Activated naive CD8-positive, alpha-beta T cell treated with anti-CD3 and anti-CD28 coated beads, Interleukin-2, amount 50 U/mL, for 24 hours (primary cell): ENCODE results near the gene ELMO1.

Source experiments
- ATAC-seq: fragments of 150-1000 bp; cut with Tn5 transposase; one replicate; pipeline ENCODE4 v1.10.0; 2021
- DNase-seq: peaks from one replicate; pipeline ENCODE4 v3.0.0; 2021
- H3K27ac Mint-ChIP-seq: one replicate; pipeline ENCODE4 v1.8.0; 2021; ENCODE audit warnings: mild to moderate bottlenecking, mixed read lengths
- H3K27me3 Mint-ChIP-seq: one replicate; pipeline ENCODE4 v1.8.0; 2021; ENCODE audit warnings: mixed read lengths
- H3K36me3 Mint-ChIP-seq: one replicate; pipeline ENCODE4 v1.8.0; 2021; ENCODE audit warnings: low read depth, mixed read lengths
- H3K4me1 Mint-ChIP-seq: one replicate; pipeline ENCODE4 v1.8.0; 2021; ENCODE audit warnings: mixed read lengths
- H3K4me3 Mint-ChIP-seq: one replicate; pipeline ENCODE4 v1.8.0; 2021; ENCODE audit warnings: mild to moderate bottlenecking, moderate library complexity, mixed read lengths
- H3K9me3 Mint-ChIP-seq: one replicate; pipeline ENCODE4 v1.8.0; 2021; ENCODE audit warnings: mixed read lengths

The ELMO1 gene

DNA sequence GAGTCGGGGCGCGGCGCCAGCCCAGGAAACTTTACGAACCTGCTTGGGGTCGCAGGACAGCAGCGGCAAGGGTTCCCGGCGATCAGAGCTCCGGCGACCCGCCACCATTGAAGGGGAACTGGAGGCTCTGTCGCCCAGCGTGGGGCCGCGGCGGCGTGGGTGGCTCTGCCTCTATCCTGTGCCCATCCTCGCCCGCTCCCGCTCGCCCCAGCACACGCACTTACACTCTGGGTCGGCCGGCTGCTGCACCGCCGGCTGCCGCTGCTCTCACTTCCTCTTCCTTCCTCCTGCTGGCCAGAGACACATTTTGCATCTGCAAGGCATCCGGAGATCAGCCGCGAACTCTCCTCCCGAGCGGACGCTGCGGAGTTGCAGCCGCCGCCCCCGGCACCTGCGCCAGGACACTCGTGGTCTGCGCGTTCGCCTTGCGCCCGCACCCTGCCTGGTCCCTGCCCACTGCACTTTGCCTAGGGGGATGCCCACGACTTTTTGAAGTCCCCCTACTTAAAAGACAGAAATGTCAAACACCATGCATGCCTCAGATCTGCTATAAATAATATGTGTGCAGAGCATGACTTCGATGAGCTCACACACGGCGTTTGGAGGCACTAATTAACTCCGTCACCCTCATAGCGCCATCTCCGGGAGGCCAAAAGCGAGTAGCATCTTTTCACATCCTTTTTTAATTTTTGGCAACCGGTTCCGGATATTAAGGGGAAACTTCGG lies at the start of gene ELMO1:
TSS of gene ELMO1 (minus strand) at position 229 of the 726 bp plus-strand sequence. CDS start 106,174 bp downstream, outside the sequence.
- Mint-ChIP-seq H3K4me3 (peak within 1 kb of the TSS; percentile 97), H3K4me1 (peaks cover 49% of the 10 kb centered on the region), H3K9me3 (no peaks in the 10 kb centered on the region), H3K36me3 (peaks cover 14% of the 10 kb centered on the region), H3K27me3 (no peaks in the 10 kb centered on the region), H3K27ac (peak within 1 kb of the TSS; percentile 98)
- DNase-seq (peak; percentile 76), ATAC-seq (peak; percentile 83)

DNA sequence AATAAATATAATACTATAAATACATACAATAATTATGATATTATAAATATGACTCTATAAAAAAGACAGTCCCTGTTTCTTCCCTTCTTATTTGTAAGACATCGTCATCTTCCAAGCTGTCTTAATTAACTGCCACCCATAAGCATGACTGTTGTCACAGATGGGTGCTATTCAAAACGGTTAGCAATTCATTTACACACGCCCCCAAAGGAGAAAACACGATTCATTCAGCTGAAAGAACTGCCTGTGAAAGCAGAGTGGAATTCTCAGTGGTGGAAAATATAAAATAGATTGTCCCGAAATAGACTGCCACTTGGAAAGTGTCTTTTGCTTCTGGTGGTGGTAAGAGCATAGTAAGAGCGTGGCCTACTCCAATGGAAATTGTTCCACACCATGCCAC lies 48.9 kb upstream of the ELMO1 start:
- Mint-ChIP-seq H3K4me1 (peaks cover 10% of the 10 kb centered on the region), H3K36me3 (no peaks in the 10 kb centered on the region), H3K27me3 (no peaks in the 10 kb centered on the region), H3K9me3 (no peaks in the 10 kb centered on the region), H3K4me3 (no peak overlapping the region), H3K27ac (no peak overlapping the region)
- ATAC-seq: no peak
- no peak for DNase-seq

DNA sequence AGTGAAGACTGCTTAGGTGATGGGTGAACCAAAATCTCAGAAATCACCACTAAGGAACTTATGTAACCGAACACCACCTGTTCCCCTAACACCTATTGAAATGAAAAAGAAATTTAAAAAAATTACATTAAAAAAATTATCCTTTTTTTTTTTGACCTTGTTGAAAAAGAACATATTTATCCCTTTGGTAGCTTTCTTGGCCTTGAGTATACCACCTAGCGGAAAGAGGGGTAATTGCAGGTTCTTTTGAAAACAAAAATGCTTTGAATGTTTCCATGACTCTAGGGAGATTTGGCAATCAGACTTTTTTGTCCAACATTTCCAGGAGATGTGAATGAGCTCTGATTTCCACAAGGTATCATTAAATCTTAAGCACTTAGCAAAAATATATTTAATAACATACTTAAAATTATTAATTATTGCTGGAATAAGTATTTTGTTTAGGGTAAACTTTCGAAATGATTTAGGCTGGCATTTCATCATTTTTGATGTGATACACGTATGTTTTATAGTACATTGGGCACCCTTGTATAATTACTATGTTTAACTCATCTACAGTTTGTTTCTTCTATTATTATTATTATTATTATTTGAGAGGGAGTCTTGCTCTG lies 47.0 kb upstream of the ELMO1 start:
- ATAC-seq (no peak), DNase-seq (no peak)
- no peak overlapping the region for H3K4me3 Mint-ChIP-seq

DNA sequence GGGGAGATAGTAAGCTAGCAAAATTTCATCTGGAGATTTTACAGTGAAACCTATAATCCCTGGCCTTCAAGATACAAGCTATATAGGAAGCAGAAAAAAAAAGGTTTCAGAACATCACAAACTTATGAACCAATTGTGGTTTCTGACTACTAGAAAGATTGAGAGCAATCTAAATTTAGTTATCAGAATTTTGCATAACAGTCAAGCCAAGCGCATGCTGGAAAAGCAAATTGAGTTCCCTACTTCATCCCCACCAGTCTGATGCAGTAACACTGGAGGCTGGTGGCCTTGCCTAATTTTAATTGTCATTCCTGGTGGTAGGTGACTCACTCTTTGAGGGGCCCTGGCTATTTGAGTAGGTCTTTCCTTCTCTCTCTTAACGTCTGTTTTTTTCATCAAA lies 46.3 kb upstream of the ELMO1 start:
- peaks cover 10% of the 10 kb centered on the region for H3K4me1 Mint-ChIP-seq
- H3K27ac Mint-ChIP-seq: no peak overlapping the region
- ATAC-seq: no peak
- no peak for DNase-seq
- H3K36me3 Mint-ChIP-seq: no peaks in the 10 kb centered on the region
- H3K9me3 Mint-ChIP-seq: no peaks in the 10 kb centered on the region
- no peaks in the 10 kb centered on the region for H3K27me3 Mint-ChIP-seq
- H3K4me3 Mint-ChIP-seq: no peak overlapping the region

More for the DNA sequence above, 47.0 kb upstream of the ELMO1 start:
- H3K36me3 Mint-ChIP-seq: no peaks in the 10 kb centered on the region
- H3K27ac Mint-ChIP-seq: no peak overlapping the region
- peaks cover 10% of the 10 kb centered on the region for H3K4me1 Mint-ChIP-seq
- no peaks in the 10 kb centered on the region for H3K9me3 Mint-ChIP-seq
- H3K27me3 Mint-ChIP-seq: no peaks in the 10 kb centered on the region

- H3K4me1 Mint-ChIP-seq: peaks cover 10% of the 10 kb centered on the region
- ATAC-seq (no peak), DNase-seq (no peak)
- no peaks in the 10 kb centered on the region for H3K36me3 Mint-ChIP-seq
- H3K27ac Mint-ChIP-seq: no peak overlapping the region
- no peak overlapping the region for H3K4me3 Mint-ChIP-seq
- H3K9me3 Mint-ChIP-seq: no peaks in the 10 kb centered on the region
- no peaks in the 10 kb centered on the region for H3K27me3 Mint-ChIP-seq
These were observed 45.1 kb upstream of the ELMO1 start for GRCh38 chr7:37493810-37494209.

GRCh38 chr7:37493123-37493522 lies 44.5 kb upstream of the ELMO1 start:
- H3K27me3 Mint-ChIP-seq: no peaks in the 10 kb centered on the region
- no peaks in the 10 kb centered on the region for H3K36me3 Mint-ChIP-seq
- H3K9me3 Mint-ChIP-seq: peaks cover 4% of the 10 kb centered on the region
- ATAC-seq (no peak), DNase-seq (no peak)
- no peak overlapping the region for H3K4me3 Mint-ChIP-seq
- H3K4me1 Mint-ChIP-seq: peaks cover 10% of the 10 kb centered on the region
- H3K27ac Mint-ChIP-seq: no peak overlapping the region

DNA sequence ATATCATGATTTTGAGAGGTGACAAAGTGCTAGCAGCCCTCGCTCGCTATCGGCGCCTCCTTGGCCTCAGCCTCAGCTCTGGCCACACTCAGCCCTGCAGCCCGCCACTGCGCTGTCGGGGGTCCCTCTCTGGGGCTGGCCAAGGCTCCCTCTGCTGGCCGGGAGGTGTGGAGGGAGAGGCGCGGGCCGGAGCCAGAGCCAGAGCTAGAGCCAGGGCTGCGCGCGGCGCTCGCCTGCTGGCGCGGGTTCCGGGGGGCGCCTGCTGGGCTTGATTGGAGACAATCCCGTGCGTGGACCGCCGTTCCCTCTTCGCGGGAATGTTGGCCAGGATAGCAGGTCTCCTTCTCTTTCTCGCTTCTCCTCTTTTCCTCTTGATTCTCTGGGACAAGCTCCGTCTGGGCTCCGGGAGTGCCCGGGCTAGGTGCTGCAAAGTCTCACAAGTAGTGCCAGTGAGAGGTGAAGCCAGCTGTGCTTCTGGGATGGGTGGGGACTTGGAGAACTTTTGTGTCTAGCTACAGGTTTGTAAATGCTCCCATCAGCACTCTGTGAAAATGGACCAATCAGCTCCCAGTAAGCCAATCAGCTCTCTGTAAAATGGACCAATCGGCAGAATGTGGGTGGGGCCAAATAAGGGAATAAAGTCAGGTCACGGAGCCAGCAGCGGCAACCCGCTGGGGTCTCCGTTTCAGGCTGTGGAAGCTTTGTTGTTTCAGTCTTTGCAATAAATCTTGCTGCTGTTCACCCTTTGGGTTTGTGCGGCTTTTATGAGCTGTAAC lies 43.4 kb upstream of the ELMO1 start:
- no peaks in the 10 kb centered on the region for H3K27me3 Mint-ChIP-seq
- H3K4me1 Mint-ChIP-seq: peaks cover 10% of the 10 kb centered on the region
- peaks cover 4% of the 10 kb centered on the region for H3K9me3 Mint-ChIP-seq
- H3K36me3 Mint-ChIP-seq: no peaks in the 10 kb centered on the region
- no peak for ATAC-seq
- DNase-seq: no peak
- no peak overlapping the region for H3K27ac Mint-ChIP-seq
- H3K4me3 Mint-ChIP-seq: no peak overlapping the region

DNA sequence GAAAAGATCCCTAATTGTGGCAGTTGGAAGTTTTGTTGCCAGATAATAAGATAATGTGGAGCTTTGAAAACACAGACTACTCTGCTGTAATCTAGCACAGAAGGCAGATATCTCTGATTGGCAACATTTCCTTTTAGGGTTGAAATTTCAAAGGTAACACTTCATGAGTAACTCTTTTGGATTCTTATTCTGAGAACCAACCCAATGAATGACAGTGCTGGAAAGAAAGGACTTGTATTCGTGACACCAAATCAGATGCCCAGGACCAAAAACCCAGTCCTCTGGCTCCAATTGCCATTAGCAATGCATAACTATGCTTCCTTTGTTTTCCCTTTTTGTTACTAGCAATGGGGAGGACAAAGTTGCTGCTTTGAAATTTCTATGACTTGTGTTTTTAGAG lies 41.0 kb upstream of the ELMO1 start:
- Mint-ChIP-seq H3K9me3 (peaks cover 8% of the 10 kb centered on the region), H3K36me3 (no peaks in the 10 kb centered on the region), H3K4me3 (no peak overlapping the region), H3K27ac (no peak overlapping the region), H3K4me1 (peaks cover 3% of the 10 kb centered on the region), H3K27me3 (peaks cover 4% of the 10 kb centered on the region)
- DNase-seq (no peak), ATAC-seq (no peak)

DNA sequence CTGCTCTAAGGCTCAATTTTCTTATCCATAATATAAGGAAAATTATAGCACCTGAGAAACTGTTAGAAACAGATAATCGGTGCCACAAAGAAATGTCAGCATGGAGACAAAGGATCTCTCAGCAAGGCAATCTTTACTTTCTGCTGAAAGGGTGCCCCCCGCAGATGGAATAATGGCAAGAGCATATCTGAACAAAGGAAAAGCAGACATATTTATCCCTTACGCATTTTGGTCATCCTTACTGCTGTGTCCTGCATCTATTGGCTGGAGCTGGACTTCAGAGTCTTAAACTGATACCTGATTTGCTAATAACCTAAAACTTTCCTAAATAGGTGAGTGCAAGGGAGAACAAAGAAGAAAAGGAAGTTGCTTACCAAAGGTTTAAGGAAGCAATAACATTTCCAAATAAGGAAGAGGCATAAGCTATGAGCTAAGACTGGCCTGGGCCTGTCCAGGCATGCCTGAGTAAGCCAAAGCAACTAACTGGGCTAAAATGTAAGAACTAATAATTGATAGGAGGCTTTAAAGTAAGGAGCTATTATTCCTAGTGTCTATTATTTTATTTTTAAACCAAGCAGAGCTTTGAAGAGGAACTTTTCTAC lies 39.6 kb upstream of the ELMO1 start:
- Mint-ChIP-seq H3K4me1 (no peaks in the 10 kb centered on the region), H3K27me3 (peaks cover 6% of the 10 kb centered on the region), H3K36me3 (no peaks in the 10 kb centered on the region), H3K4me3 (no peak overlapping the region), H3K27ac (no peak overlapping the region), H3K9me3 (peaks cover 8% of the 10 kb centered on the region)
- DNase-seq (no peak), ATAC-seq (no peak)

DNA sequence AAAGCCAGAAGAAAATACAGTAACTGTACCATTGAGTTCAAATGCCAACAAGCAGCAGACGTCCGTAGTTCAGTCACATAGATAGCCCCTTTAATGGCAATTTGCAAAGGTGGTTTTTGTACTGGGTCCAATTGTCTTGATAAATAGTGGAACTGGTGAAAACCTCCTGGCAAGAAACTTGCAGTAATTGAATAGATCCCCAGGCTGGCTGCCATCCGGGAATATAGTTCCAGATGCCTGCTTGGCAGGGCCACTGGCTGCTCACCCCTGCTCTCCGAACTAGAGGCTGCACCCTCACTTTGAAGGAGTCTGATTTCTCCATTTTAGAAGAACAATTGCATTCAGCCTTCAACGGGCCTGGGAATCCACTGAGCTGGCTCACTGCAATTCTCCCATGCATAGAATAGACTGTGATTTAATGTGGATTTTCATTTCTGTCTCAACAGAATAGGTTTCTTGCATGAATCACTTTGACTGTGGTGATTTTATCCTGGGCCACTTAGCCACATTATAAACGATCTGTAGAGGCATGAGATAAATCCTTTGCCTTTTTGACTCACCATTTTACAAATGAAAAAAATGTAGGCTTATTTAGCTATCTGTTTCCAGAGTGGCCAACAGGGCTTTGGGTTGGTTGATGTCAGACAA lies 35.9 kb upstream of the ELMO1 start:
- Mint-ChIP-seq H3K27me3 (peaks cover 14% of the 10 kb centered on the region), H3K4me1 (no peaks in the 10 kb centered on the region), H3K4me3 (no peak overlapping the region), H3K27ac (no peak overlapping the region), H3K9me3 (peaks cover 8% of the 10 kb centered on the region), H3K36me3 (no peaks in the 10 kb centered on the region)
- no peak for ATAC-seq
- DNase-seq: no peak

DNA sequence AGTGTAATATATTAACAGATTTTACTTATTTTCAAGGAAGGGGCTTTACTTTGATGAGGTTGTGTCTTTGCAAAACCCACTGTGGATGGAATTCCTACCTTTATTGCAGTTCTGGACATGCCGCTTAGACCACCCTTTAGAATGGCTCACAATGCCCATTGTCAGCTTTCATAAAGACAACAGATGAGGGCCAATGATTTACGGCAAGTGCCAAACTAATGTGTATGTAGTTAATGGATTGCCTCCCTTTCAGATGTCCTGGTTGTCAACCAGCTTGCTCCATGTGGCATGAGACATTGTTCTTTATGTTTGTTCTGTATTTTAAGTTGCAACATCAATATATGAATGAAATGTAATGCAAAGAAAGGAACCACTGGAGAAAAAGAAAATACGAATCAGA lies 35.0 kb upstream of the ELMO1 start:
- ATAC-seq: no peak
- no peak overlapping the region for H3K27ac Mint-ChIP-seq
- H3K4me3 Mint-ChIP-seq: no peak overlapping the region
- H3K4me1 Mint-ChIP-seq: no peaks in the 10 kb centered on the region
- peaks cover 14% of the 10 kb centered on the region for H3K27me3 Mint-ChIP-seq
- H3K9me3 Mint-ChIP-seq: peaks cover 8% of the 10 kb centered on the region
- DNase-seq: no peak
- H3K36me3 Mint-ChIP-seq: no peaks in the 10 kb centered on the region

- no peak overlapping the region for H3K27ac Mint-ChIP-seq
These were observed 34.3 kb upstream of the ELMO1 start for GRCh38 chr7:37482953-37483352.

DNA sequence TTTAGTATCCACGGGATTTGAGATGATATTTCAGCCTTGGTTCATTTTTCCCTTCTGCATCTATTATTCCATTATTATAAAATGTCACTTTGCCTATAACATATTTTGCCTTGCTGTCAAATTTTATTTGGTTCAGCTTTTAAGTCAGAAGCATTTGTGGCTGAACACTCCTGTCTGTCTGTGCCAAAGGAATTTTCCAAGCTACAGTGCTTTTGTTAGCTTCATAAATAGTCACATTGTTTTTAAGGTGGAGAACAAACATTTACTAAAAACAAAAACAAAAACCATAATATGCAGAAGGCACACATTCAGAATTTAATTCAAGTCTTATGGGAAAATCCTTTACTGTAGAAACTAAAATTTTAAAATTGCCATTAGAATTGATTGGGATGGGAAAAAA lies 33.8 kb upstream of the ELMO1 start:
- no peak overlapping the region for H3K27ac Mint-ChIP-seq
- peaks cover 4% of the 10 kb centered on the region for H3K9me3 Mint-ChIP-seq
- H3K4me1 Mint-ChIP-seq: no peaks in the 10 kb centered on the region
- H3K36me3 Mint-ChIP-seq: no peaks in the 10 kb centered on the region
- DNase-seq (no peak), ATAC-seq (no peak)
- peaks cover 14% of the 10 kb centered on the region for H3K27me3 Mint-ChIP-seq
- H3K4me3 Mint-ChIP-seq: no peak overlapping the region

More at GRCh38 chr7:37482953-37483352, 34.3 kb upstream of the ELMO1 start:
- Mint-ChIP-seq H3K4me1 (no peaks in the 10 kb centered on the region), H3K4me3 (no peak overlapping the region), H3K27me3 (peaks cover 14% of the 10 kb centered on the region), H3K9me3 (peaks cover 4% of the 10 kb centered on the region), H3K36me3 (no peaks in the 10 kb centered on the region)
- DNase-seq (no peak), ATAC-seq (no peak)

- peaks cover 4% of the 10 kb centered on the region for H3K9me3 Mint-ChIP-seq
- no peak for ATAC-seq
- H3K27me3 Mint-ChIP-seq: peaks cover 14% of the 10 kb centered on the region
- DNase-seq: no peak
- H3K36me3 Mint-ChIP-seq: no peaks in the 10 kb centered on the region
- no peak overlapping the region for H3K27ac Mint-ChIP-seq
- no peak overlapping the region for H3K4me3 Mint-ChIP-seq
- H3K4me1 Mint-ChIP-seq: no peaks in the 10 kb centered on the region
These were observed 33.1 kb upstream of the ELMO1 start for GRCh38 chr7:37481722-37482288.
